GM10847 (cell line): ENCODE results near the gene MAP7.

Source experiments
- POLR2A ChIP-seq: IDR thresholded peaks from 2 replicates; pipeline ENCODE4 v1.6.1; 2011; ENCODE audit not compliant: insufficient read length; ENCODE audit errors: extremely low read depth

The MAP7 gene

DNA sequence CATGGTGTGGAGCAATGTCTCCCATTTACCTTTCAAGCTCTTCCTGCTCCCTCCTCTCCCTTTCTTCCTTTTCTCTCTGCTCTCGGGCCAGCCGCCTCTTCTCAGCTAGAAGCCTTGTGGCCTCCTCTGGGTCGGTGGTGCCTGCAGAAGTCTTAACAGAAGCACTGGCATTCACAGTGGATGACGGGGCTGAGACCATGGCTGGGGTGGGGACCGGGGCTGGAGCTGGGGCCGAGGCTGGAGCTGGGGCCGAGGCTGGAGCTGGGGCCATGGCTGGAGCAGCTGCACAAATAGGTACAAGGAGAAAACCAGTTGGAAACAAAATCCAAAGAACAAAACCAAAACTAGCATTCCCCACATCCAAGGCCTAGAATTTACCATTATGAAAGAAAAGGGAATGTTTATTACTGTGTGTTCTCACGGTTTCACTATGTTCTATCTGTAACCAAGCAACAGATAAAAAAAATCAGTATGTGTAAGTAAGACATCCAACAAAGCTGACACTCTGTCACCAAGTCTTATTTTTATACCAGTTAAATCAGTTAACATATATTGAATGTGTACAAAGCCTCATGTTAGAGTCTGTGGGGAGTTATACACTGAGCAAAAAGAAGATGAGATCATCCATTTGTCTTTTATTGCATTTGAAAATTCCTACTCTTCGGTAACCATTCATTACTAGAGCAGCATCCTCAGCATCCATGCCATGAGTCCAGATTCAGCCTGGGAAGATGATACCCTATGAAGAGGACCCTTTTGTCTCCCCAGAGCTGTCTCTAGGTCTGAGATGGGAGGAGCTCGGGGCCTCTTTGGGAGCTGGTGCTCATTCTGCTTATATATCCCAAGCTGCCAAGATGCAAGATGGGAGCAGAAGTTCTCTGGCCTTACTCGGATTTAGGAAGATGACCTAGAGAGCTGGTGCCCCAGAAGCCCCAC, 187.5 kb downstream of the MAP7 start:
- no peak for TF ChIP-seq POLR2A

DNA sequence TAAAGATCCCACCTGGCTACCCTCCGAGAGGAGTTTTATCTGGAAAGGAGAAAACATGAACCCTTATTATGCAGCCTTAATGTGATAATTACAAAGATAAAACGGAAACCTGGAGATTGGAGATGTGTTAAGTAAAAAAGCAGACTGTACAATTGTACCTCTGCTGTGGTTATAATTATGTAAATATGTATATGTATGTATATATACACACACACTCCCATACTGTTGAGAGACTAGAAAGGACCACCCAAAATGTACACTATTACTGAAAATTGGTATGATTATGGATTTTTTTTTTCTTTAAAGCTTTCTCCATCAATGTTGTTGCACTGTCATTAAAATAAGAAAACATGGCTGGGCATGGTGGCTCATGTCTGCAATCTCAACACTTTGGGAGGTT, 188.4 kb downstream of the MAP7 start:
- TF ChIP-seq POLR2A: no peak

DNA sequence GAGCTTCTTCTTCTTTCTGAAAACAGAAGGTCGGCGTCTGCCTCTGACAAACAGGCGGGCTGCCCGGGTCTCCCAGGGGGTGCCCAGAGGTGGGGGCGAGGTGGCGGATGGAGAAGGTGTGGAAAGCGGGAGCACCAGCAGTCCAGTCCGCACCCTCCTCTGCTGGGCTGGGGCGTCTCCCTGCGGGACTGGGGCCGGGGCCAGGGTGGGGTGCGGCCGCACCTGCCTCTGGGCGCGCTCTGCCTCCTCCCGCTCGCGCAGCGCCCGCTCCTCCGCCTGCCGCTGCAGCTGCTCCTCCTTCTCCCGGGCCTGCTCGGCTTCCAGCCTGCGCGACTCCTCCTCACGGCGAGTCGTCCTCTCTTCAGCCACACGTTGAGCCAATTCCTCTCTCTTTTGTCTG, 189.4 kb downstream of the MAP7 start:
- TF ChIP-seq POLR2A: no peak

DNA sequence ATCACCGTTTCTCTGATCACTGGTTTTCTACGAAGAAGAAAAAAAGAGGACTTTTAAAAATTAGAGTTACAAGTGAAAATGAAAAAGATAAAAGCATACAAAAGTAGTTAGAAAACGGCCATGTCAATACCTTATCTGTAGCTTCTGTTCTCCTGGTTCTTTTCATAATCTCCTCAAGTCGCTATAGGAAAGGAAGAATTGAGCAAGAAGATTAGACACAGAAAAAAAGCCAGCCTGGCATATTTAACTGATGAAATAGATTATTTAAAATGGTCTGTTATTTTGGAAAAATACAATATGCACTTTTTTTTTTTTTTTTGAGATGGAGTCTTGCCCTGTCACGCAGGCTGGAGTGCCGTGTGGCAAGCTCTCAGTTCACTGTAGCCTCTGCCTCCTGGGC, 190.4 kb downstream of the MAP7 start:
- TF ChIP-seq POLR2A: no peak

DNA sequence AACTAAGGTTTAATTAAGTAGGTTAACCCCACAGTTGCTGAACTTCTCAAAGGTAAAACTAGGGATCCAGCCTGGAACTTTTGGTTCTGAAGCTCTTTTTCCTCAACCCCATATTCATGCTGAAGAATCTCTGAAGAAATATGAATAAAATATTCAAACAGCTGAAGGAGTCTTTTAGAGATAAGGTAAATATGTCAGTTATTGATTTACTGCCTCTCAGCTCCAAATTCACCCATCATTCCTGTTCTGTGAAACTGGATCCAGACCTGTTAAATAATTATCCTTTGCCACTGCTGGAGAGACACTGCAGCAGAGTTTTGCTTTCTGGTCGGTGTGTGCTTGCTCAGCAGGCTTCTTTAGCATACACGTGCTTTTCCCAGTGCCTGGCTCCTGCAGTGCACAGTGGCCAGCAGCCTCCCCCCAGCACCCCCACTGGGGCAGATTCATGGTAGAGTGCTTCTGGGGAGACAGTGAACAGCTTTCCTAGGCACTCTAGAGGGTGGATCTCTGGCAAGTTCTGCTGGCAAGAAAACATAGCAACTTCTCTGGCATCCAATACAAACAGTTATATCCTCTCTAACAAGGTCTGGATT, 198.6 kb downstream of the MAP7 start:
- no peak for TF ChIP-seq POLR2A

DNA sequence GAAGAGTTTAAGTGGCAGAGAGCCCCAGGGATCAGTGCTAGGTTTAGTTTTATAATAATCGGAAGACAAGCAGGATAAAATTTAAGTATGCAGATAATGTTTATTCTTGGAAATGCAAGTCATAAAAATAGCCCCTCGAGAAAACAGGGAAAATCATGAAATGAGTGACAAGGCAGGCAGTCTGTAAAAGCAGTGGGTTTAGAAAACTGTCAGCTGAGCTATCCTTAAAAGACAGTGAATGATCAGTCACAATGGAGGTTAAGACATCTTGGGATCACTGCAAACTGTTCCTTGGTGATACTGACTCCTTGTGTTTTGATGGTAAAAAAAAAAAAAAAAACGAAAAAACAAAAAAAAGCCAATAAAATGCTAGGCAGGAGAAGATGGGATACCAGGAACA, 199.3 kb downstream of the MAP7 start:
- TF ChIP-seq POLR2A: no peak

DNA sequence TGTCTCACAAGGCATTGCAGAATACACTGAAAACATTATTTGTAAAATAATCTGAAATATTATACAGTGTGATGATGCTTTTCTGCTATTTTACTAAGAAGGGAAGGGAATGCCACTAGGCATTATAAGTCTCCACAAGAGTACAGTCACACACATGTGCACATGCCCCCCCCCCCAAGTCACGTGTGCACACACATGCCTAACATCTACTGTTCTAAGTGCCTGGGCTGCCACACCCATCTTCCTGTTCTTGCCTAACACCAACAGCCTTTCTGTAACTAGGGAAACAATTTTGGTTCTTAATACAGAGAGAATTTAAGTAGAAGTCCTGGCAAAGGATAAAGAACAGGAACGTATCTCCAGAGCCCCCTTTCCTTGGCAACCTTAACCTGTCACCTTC, 202.4 kb downstream of the MAP7 start:
- no peak for TF ChIP-seq POLR2A

DNA sequence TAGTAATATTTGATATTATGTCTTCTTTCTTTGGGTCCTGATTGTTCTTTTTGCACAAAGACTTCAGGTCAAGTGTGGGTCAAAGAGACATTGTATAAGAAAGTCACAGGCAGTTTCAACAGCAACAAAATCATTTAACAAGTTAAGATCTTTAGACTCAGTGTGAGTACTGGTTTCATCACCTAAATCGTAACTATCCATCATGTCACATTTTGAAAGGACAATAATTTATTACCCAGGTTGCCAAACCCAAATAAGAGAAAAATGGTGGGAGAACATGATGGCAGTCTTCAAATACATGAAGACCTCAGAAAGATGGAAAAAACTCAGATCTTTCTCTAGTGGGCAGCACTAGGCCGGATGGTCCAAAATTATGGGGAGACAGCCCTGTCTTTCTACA, 205.1 kb downstream of the MAP7 start:
- TF ChIP-seq POLR2A: no peak

DNA sequence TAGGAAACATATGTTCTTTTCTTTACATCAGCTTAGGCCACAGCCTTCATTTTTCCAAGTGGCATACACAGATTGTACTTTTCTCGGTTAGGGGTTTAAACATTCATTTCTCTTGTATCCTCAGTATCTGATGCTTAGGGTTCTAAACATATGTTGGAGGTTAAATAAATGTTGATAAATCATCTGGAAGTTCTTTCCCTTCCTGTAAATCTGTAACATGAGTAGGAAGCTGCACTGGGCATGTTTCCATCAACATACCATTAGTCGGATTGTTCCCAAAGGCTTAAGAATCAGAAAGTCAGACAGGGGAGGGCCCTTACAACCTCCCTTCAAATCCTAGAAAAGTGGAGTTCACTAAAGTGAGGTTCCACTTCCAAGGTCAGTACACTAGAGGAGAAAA, 205.8 kb downstream of the MAP7 start:
- TF ChIP-seq POLR2A: no peak

DNA sequence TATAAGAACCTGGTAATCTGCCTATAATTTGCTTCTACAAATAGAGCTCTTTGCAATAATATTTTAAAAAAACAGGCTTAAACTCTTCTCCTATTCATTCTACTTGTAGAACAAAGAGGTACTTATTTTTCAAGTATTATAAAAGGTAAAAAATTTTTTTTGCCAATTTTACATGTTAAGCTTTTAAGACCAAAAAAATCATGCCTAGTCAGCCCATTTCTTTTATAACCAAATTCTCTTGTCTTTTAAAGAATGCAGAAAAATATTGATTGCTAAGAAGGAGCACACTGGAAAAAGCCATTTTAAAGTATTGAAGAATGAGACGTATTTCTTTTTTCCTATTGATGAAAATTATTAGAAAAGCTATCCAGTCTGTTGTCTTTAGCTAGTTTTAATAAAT, 206.5 kb downstream of the MAP7 start:
- no peak for TF ChIP-seq POLR2A

DNA sequence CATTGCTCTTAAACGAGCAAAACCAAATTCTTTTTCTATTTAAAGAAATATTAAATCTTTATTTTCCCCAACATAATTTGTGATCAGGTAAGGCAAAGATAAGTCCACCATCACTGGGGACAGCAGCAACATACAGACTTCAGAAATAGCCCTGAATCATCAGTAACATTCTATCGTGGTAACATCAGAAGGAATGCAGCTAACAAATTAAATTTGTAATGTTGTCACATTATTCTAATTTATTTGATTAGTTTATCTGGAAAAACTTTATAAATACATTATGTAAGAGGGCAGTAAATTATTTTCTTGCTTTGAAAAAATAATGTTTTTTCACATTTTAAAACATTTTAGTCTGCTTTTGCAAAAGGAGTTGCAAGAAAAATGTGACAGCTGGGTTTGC, 206.9 kb downstream of the MAP7 start:
- TF ChIP-seq POLR2A: no peak

DNA sequence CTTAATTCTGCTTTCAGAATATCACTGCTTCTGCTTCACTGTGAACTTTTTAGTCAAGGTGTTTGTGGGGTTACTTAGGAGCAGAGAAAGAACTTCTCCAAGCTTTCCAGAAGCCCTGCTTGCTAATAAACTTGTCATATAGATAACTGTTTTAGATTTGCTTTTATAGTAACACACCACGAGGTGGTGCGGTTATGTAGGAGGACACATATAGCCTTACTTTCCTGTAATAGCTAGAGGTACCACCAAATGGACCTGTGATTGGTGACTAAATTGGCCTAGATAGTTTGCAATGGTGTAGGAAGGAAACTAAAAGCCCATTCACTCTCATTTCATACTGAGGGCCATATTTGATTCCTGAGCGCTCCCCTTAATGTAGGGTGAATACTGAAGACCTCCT, 208.3 kb downstream of the MAP7 start:
- no peak for TF ChIP-seq POLR2A

DNA sequence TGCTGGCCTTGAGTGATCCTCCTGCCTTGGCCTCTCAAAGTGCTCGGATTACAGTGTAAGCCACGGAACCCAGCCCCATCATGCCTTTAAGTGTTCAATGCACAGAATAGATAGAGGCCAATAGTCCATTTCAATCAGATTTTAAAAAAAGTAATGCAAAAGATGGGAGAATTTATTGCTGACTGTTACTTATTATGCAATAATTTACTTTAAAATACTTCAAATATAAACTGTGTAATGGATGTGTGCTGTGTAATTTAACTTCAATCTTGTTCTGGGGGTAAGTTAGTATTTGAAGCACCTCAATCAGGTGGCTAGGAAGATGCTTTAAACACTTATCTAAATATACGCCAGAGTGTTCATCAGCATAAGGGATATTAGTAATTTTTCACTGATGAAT, 208.9 kb downstream of the MAP7 start:
- no peak for TF ChIP-seq POLR2A

DNA sequence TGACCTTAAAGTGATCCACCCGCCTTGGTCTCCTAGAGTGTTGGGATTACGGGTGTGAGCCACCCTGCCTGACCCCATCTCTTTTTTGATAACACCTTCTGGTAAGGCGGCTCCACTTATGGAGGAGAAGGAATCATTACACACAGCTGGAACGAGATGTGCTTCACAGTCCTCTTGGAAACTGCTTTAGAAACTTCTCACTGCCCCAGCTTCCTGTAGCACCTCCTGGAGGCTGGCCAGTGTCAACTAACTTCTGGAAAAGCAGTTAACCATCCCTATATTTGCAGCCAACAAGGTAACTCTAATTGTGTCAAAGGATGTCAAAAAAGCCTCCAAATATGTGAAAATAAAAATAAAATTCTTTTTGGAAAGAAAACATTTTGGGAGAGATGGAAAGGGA, 211.7 kb downstream of the MAP7 start:
- no peak for TF ChIP-seq POLR2A

DNA sequence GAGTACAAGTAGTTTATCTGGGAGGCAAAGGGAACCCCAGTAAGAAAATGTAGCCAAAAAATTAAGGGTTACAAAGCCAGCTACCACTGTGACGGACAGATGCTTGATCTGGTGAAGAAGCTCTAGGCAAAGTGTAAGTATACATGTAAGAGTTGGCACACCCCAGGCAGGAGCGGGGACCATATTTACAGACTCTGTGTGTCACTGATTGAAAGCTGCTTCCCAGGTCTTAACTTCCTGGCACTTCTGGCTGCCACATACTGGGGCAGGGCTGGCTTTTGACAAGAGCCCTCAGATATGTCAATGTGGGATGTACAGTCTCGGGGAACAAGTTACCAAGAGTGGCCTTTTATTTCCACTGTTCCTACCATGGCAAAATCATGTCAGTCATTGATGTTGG, 212.6 kb downstream of the MAP7 start:
- TF ChIP-seq POLR2A: no peak

DNA sequence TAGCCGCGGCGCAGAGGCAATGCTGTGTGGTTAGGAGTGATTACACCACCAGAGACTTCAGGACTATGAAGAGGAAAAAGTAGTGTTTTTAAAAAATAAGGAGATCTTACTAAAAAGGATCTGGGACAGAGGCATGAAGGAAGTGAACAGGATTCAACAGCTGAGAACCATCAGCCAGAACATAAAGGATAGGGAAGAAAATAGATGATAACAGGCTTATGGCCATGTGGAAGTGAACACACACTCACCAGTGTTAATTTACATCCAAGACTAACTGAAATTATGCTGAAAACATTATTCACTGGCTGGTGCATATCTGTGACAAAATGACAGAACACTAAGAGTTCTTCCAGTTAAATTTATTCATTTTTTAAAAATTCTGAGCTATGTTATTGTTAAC, 213.1 kb downstream of the MAP7 start:
- TF ChIP-seq POLR2A: no peak
